ENCODE data around the gene SGCG.
"Not testable (repeated sequence)": the region's sequence is repeated elsewhere in the genome, so short reads cannot be mapped to it uniquely, and the experiment has no call there.

The SGCG gene, protein sequence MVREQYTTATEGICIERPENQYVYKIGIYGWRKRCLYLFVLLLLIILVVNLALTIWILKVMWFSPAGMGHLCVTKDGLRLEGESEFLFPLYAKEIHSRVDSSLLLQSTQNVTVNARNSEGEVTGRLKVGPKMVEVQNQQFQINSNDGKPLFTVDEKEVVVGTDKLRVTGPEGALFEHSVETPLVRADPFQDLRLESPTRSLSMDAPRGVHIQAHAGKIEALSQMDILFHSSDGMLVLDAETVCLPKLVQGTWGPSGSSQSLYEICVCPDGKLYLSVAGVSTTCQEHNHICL

DNA sequence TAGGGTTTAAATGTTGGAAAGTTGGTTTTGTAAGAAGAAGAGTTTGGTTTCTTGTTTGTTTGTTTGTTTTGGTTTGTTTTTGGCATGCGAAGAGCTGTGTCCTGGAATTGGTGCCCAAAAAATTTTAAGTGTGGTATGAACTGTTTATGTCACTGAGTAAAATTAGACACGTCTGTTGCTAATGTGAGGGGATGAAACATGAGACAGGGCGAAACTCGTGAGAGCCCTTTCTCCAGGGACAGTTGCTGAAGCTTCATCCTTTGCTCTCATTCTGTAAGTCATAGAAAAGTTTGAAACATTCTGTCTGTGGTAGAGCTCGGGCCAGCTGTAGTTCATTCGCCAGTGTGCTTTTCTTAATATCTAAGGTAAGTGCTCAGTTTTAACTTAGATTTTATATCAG lies at the start of gene SGCG:
SGCG (plus strand) TSS at position 269 of the 400 bp plus-strand sequence. CDS start 22,716 bp downstream, outside the sequence.
- DNase-seq (ENCODE audit: low read depth, low spot score): no peak
- in situ Hi-C loops (cut with HindIII; ENCODE audit: low sequenced_read_pairs): no loop called here

DNA sequence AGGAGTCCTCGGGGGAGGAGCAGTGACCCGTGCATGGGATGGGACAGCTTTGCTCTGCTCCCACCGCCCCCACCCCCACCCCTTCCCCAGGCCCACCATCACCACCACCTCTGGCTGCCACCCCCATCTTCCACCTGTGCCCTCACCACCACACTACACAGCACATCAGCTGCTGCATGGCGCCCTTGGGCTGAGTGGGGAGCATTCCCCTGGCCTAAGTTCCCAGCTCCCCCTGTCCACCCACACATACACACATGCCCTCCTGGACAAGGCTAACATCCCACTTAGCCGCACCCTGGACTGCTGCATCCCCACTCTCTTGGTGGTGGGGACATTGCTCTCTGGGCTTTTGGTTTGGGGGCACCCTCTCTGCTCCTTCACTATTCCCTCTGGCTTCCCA lies 46.2 kb upstream of the SGCG start:
- DNase-seq (ENCODE audit: low read depth, low spot score): no peak
- TF ChIP-seq, protein P1, sequence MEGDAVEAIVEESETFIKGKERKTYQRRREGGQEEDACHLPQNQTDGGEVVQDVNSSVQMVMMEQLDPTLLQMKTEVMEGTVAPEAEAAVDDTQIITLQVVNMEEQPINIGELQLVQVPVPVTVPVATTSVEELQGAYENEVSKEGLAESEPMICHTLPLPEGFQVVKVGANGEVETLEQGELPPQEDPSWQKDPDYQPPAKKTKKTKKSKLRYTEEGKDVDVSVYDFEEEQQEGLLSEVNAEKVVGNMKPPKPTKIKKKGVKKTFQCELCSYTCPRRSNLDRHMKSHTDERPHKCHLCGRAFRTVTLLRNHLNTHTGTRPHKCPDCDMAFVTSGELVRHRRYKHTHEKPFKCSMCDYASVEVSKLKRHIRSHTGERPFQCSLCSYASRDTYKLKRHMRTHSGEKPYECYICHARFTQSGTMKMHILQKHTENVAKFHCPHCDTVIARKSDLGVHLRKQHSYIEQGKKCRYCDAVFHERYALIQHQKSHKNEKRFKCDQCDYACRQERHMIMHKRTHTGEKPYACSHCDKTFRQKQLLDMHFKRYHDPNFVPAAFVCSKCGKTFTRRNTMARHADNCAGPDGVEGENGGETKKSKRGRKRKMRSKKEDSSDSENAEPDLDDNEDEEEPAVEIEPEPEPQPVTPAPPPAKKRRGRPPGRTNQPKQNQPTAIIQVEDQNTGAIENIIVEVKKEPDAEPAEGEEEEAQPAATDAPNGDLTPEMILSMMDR (IDR thresholded peaks at IDR 0.05; ENCODE audit: low read depth, low read length): no peak
- H3K4me3 ChIP-seq (ENCODE audit: low read depth, low read length): no peak overlapping the region
- in situ Hi-C loops (cut with HindIII; ENCODE audit: low sequenced_read_pairs): no loop called here

More for the DNA sequence above, at the start of gene SGCG:
- H3K4me3 ChIP-seq (ENCODE audit: low read depth, low read length): no peak within 1 kb of the TSS
- TF ChIP-seq, protein P1 (IDR thresholded peaks at IDR 0.05; ENCODE audit: low read depth, low read length): no peak

DNA sequence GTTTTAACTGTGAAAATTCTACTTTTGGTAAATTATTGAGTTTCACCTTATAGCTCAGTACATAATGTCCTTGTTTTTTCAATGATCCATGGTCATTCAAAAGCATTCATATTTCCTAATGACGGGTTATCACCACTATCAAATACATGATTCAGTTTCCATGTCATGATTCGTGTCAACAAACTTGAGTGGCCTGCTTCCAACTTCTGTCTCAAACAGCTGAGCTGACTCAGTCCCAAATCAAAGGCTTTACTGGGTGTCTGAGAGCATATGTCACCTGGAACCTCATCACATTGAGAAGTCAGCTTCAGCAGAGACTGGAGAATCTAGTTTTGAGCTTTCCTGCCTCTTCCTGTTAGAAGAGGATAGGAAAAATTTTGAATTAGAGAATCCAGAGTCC lies 40.3 kb upstream of the SGCG start:
- no peak overlapping the region for H3K4me3 ChIP-seq (ENCODE audit: low read depth, low read length)
- TF ChIP-seq, protein P1 (IDR thresholded peaks at IDR 0.05; ENCODE audit: low read depth, low read length): no peak
- no peak for DNase-seq (ENCODE audit: low read depth, low spot score)
- in situ Hi-C loops (cut with HindIII; ENCODE audit: low sequenced_read_pairs): no loop called here

DNA sequence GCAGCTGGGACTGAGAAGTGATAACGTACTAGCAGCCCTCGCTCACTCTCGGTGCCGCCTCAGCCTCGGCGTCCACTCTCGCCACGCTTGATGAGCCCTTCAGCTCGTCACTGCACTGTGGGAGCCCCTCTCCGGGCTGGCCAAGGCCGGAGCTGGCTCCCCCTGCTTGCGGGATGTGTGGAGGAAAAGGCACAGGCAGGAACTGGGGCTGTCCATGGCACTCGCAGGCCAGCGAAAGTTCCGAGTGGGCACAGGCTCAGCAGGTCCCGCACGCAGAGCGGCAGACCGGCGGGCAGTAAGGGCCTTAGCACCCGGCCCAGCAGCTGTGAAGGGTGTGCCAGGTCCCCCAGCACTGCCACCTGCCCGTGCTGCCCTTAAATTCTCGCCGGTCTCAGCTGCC lies 38.8 kb upstream of the SGCG start:
- TF ChIP-seq, protein P1 (IDR thresholded peaks at IDR 0.05; ENCODE audit: low read depth, low read length): no peak
- no peak for DNase-seq (ENCODE audit: low read depth, low spot score)
- in situ Hi-C loops (cut with HindIII; ENCODE audit: low sequenced_read_pairs): no loop called here
- no peak overlapping the region for H3K4me3 ChIP-seq (ENCODE audit: low read depth, low read length)

DNA sequence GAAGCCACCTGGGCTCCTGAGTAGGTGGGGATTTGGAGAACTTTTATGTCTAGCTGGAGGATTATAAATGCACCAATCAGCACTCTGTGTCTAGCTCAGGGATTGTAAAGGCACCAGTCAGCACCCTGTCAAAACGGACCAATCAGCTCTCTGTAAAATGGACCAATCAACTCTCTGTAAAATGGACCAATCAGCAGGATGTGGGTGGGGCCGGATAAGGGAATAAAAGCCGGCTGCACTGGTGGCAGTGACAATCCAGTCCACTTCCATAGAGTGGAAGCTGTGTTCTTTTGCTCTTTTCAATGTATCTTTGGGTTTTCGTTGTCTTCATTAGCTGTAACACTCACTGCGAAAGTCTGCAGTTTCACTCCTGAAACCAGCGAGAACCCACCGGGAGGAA lies 38.2 kb upstream of the SGCG start:
- DNase-seq (ENCODE audit: low read depth, low spot score); in situ Hi-C loops (cut with HindIII; ENCODE audit: low sequenced_read_pairs); H3K4me3 ChIP-seq (ENCODE audit: low read depth, low read length): not testable (repeated sequence)

DNA sequence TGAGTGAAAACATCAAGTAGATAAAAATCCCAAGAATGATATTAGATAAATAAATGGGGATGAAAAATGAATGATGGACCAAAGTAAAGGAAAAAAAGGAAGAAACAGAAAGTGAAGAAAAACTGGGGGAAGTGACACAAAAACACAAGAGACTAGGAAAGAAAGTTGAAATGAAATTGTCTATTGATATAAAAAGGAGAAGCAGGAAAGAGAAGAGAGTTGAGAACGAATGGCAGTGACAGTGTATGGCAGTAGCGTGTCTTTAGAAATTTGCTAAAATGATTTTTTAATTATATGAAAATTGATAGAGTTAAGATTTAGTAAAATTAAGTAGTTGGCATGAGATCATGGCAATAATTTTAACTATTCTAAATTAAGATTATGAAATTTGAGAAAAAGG lies 36.3 kb upstream of the SGCG start:
- TF ChIP-seq, protein P1 (IDR thresholded peaks at IDR 0.05; ENCODE audit: low read depth, low read length): no peak
- no peak overlapping the region for H3K4me3 ChIP-seq (ENCODE audit: low read depth, low read length)
- in situ Hi-C loops (cut with HindIII; ENCODE audit: low sequenced_read_pairs): no loop called here
- no peak for DNase-seq (ENCODE audit: low read depth, low spot score)

DNA sequence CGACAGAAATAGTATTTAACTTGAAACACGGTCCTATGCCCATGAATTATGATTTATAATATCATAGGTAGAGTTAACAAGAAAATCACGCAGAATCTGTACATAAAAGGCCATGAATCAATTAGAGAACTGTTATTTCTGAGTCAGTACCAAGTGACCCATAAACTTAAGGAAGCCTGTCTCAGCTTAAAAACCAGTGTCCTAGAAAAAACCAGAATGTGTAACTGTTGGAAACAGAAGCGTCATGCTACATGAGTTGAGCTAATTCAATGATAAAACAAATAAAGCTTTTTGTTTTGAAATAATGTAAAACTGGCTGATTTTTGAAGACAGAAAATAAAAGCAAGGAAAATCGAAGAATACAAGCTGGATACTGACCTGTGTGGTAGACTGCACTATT lies 34.8 kb upstream of the SGCG start:
- in situ Hi-C loops (cut with HindIII; ENCODE audit: low sequenced_read_pairs): no loop called here
- no peak for DNase-seq (ENCODE audit: low read depth, low spot score)
- no peak overlapping the region for H3K4me3 ChIP-seq (ENCODE audit: low read depth, low read length)
- TF ChIP-seq, protein P1 (IDR thresholded peaks at IDR 0.05; ENCODE audit: low read depth, low read length): no peak

Data from astrocyte of the spinal cord (primary cell).